PC-3 (cell line): ENCODE measurements around the gene SLC26A11. TPM values are rescaled to one million over a fixed set of nuclear protein-coding genes. Genes with fewer than 3 reads are reported as not detected.

ENCODE experiments used
- ATAC-seq: fragments of 200-7000 bp; cut with Tn5 transposase; 2 replicates; pipeline ENCODE4 v1.9.1; 2020; ENCODE audit warnings: mild to moderate bottlenecking, moderate library complexity
- BruUV-seq: library from RNA; stranded (reverse); fragments of 400-500 nt; replicated peaks from 2 replicates; lab custom pipeline; 2021; lab: Mats Ljungman, UMichigan
- CTCF ChIA-PET: fragments of 300-600 bp; sonication (Branson Sonifier 250); formaldehyde crosslinking; loops from one replicate; lab custom pipeline; 2022; ENCODE audit warnings: antibody characterized with exemption; lab: Charles Lee
- POLR2A ChIA-PET: fragments of 300-600 bp; sonication (Branson Sonifier 250); formaldehyde crosslinking; loops from one replicate; lab custom pipeline; 2022; ENCODE audit warnings: antibody characterized with exemption; ENCODE audit not compliant: unreplicated experiment; lab: Charles Lee
- DNase-seq: peaks from one replicate; pipeline ENCODE4 v3.0.0-alpha.2; 2015
- H2AFZ ChIP-seq: fragments of 300-600 bp; sonication (generic); 2 replicates; pipeline ENCODE4 v1.6.0; 2016; ENCODE audit warnings: antibody characterized with exemption, low read length
- H3F3A ChIP-seq: fragments of 300-600 bp; sonication (generic); one replicate; pipeline ENCODE4 v1.6.0; 2017; ENCODE audit warnings: antibody characterized with exemption, low read length, control low read depth, mild to moderate bottlenecking; ENCODE audit not compliant: unreplicated experiment
- H3K27ac ChIP-seq: fragments of 300-600 bp; sonication (generic); 2 replicates; pipeline ENCODE4 v1.5.1; 2016; ENCODE audit warnings: mild to moderate bottlenecking, low read length
- H3K27me3 ChIP-seq: fragments of 300-600 bp; sonication (generic); 2 replicates; pipeline ENCODE4 v1.6.1; 2016; ENCODE audit warnings: low read length, mixed read lengths
- H3K36me3 ChIP-seq: fragments of 300-600 bp; sonication (generic); 2 replicates; pipeline ENCODE4 v1.6.1; 2016; ENCODE audit warnings: low read depth, mixed run types, low read length, mixed read lengths
- H3K4me1 ChIP-seq: fragments of 300-600 bp; sonication (generic); 2 replicates; pipeline ENCODE4 v1.5.1; 2016; ENCODE audit warnings: low read length; ENCODE audit not compliant: insufficient read depth
- H3K4me2 ChIP-seq: fragments of 300-600 bp; sonication (generic); 2 replicates; pipeline ENCODE4 v1.6.0; 2016; ENCODE audit warnings: low read length
- H3K4me3 ChIP-seq: fragments of 300-600 bp; sonication (generic); 2 replicates; pipeline ENCODE4 v1.5.1; 2016; ENCODE audit warnings: mild to moderate bottlenecking, low read length, mixed read lengths
- H3K79me2 ChIP-seq: fragments of 300-600 bp; sonication (generic); 2 replicates; pipeline ENCODE4 v1.6.1; 2017; ENCODE audit warnings: low read length, mixed read lengths
- H3K9ac ChIP-seq: fragments of 300-600 bp; sonication (generic); 2 replicates; pipeline ENCODE4 v1.6.0; 2016; ENCODE audit warnings: mild to moderate bottlenecking, low read length
- H3K9me2 ChIP-seq: fragments of 300-600 bp; sonication (generic); replicated peaks from 2 replicates; pipeline ENCODE4 v1.6.1; 2016; ENCODE audit warnings: mixed run types, low read length, mixed read lengths
- H3K9me3 ChIP-seq: fragments of 300-600 bp; sonication (generic); 2 replicates; pipeline ENCODE4 v1.6.1; 2016; ENCODE audit warnings: low read length, mixed read lengths
- H4K20me1 ChIP-seq: fragments of 300-600 bp; sonication (generic); 2 replicates; pipeline ENCODE4 v1.6.1; 2016; ENCODE audit warnings: low read length, mixed read lengths
- EZH2 ChIP-seq: fragments of 300-600 bp; sonication (generic); IDR thresholded peaks from one replicate; pipeline ENCODE4 v1.6.1; 2017; ENCODE audit warnings: antibody characterized with exemption, mild to moderate bottlenecking, low read length; ENCODE audit not compliant: unreplicated experiment
- EZH2phosphoT487 ChIP-seq: fragments of 300-600 bp; sonication (generic); IDR thresholded peaks from 2 replicates; pipeline ENCODE4 v1.6.1; 2018; ENCODE audit warnings: mild to moderate bottlenecking, antibody characterized with exemption, low read length, borderline replicate concordance
- intact Hi-C: fragments of 100-400 bp; cut with micrococcal nuclease; formaldehyde crosslinking; loops from 2 replicates; pipeline ENCODE4 v1.9.0; 2023
- total RNA-seq: library from RNA; depleted of rRNA; stranded (reverse); fragments of >200 nt; gene quantifications from 2 replicates; pipeline ENCODE4 v1.2.3, GENCODE V29; 2014
- TF ChIP-seq, protein P1 (sequence below): fragments of 300-600 bp; sonication (generic); conservative IDR thresholded peaks from 2 replicates; pipeline ENCODE4 v1.5.1; 2017; ENCODE audit warnings: antibody characterized with exemption, low read depth, mild to moderate bottlenecking, low read length

SLC26A11 gene
- total RNA-seq, 1 experiment from 2014 or later: 18.4 TPM

- Histone ChIP-seq H3K9me2 (no peaks in the 10 kb centered on the region), H3K27me3 (no peaks in the 10 kb centered on the region), H3K4me3 (no peak overlapping the region), H3K36me3 (peaks cover 23% of the 10 kb centered on the region), H3K4me1 (no peaks in the 10 kb centered on the region), H3F3A (no peaks in the 10 kb centered on the region), H3K27ac (no peak overlapping the region), H3K4me2 (no peak overlapping the region), H4K20me1 (no peaks in the 10 kb centered on the region), H3K9ac (no peak overlapping the region), H3K9me3 (peaks cover 16% of the 10 kb centered on the region), H3K79me2 (no peaks in the 10 kb centered on the region), H2AFZ (no peak overlapping the region)
- POLR2A ChIA-PET: no interaction called here
- ATAC-seq (no peak), DNase-seq (no peak)
- intact Hi-C loops: no loop called here
- no TSS peak for BruUV-seq
- CTCF ChIA-PET: no interaction called here
- TF ChIP-seq EZH2 (no peak), EZH2phosphoT487 (no peak)
- TF ChIP-seq, protein P1, sequence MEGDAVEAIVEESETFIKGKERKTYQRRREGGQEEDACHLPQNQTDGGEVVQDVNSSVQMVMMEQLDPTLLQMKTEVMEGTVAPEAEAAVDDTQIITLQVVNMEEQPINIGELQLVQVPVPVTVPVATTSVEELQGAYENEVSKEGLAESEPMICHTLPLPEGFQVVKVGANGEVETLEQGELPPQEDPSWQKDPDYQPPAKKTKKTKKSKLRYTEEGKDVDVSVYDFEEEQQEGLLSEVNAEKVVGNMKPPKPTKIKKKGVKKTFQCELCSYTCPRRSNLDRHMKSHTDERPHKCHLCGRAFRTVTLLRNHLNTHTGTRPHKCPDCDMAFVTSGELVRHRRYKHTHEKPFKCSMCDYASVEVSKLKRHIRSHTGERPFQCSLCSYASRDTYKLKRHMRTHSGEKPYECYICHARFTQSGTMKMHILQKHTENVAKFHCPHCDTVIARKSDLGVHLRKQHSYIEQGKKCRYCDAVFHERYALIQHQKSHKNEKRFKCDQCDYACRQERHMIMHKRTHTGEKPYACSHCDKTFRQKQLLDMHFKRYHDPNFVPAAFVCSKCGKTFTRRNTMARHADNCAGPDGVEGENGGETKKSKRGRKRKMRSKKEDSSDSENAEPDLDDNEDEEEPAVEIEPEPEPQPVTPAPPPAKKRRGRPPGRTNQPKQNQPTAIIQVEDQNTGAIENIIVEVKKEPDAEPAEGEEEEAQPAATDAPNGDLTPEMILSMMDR: no peak
These were observed 16.7 kb downstream of the SLC26A11 start for GRCh38 chr17:80236911-80237310.

DNA sequence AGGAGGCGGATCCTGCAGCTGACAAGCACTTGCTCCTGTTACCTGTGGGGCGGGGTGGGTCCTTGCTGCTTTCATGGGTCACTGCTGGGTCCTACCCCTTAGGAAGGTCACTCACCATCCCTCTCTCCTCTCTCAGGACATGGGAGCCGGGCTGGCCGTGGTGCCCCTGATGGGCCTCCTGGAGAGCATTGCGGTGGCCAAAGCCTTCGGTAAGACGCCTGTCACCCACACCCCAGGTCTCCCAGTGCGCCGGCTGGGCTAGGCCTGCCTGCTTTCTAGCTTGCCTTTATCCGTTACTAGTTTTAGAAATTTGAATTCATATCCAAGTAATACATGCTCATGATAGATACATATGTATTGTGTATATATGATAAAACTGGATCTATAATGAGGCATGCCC is 17.2 kb downstream of the SLC26A11 start:
- TF ChIP-seq EZH2phosphoT487 (no peak), EZH2 (no peak)
- TF ChIP-seq, protein P1: no peak
- ChIA-PET POLR2A (no interaction called here), CTCF (no interaction called here)
- intact Hi-C loops: no loop called here
- no peaks in the 10 kb centered on the region for H3K27me3 ChIP-seq
- no peaks in the 10 kb centered on the region for H3K4me1 ChIP-seq
- H2AFZ ChIP-seq: no peak overlapping the region
- H3K36me3 ChIP-seq: peaks cover 19% of the 10 kb centered on the region
- H3K4me2 ChIP-seq: no peak overlapping the region
- ATAC-seq (no peak), DNase-seq (no peak)
- no peak overlapping the region for H3K9ac ChIP-seq
- no peaks in the 10 kb centered on the region for H3K79me2 ChIP-seq
- no TSS peak for BruUV-seq
- H3K9me3 ChIP-seq: peaks cover 11% of the 10 kb centered on the region
- H3K4me3 ChIP-seq: no peak overlapping the region
- H3K27ac ChIP-seq: no peak overlapping the region
- H3F3A ChIP-seq: no peaks in the 10 kb centered on the region
- no peaks in the 10 kb centered on the region for H4K20me1 ChIP-seq
- H3K9me2 ChIP-seq: no peaks in the 10 kb centered on the region

DNA sequence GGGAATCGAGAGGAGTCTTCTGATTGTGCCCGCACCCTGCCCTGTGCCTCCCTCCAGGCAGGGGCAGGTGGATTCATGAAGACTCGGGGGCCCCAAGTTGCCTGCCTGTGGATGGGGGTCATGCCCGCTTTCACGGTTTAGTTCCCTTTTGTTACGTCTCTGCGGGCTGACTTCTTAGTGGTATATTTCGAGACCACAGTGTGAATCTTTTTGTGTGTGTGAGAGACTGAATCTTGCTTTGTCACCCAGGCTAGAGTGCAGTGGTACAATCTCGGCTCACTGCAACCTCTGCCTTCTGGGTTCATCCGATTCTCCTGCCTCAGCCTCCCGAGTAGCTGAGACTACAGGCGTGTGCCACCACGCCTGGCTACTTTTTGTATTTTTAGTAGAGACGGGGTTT is 22.3 kb downstream of the SLC26A11 start:
- no peak for ATAC-seq
- CTCF ChIA-PET: no interaction called here
- no peaks in the 10 kb centered on the region for H3K9me2 ChIP-seq

More for the DNA sequence above, 22.3 kb downstream of the SLC26A11 start:
- Histone ChIP-seq H3K4me3 (no peak overlapping the region), H3F3A (no peaks in the 10 kb centered on the region), H2AFZ (no peak overlapping the region), H3K79me2 (no peaks in the 10 kb centered on the region), H3K27me3 (no peaks in the 10 kb centered on the region), H4K20me1 (no peaks in the 10 kb centered on the region), H3K4me2 (no peak overlapping the region), H3K9me3 (no peaks in the 10 kb centered on the region), H3K27ac (no peak overlapping the region), H3K36me3 (peaks cover 3% of the 10 kb centered on the region; the same call in 1 of the 2 replicates), H3K4me1 (no peaks in the 10 kb centered on the region), H3K9ac (no peak overlapping the region)
- POLR2A ChIA-PET: no interaction called here
- DNase-seq: no peak
- TF ChIP-seq EZH2phosphoT487 (no peak), EZH2 (no peak)
- TF ChIP-seq, protein P1: no peak
- no TSS peak for BruUV-seq
- intact Hi-C loops: no loop called here
